AG09319 (cell line): Measurements from ENCODE around the gene NIBAN1.

Source experiments
- DNase-seq: peaks from one replicate; pipeline ENCODE4 v3.0.0-alpha.2; 2010; ENCODE audit warnings: low read depth; ENCODE audit errors: extremely low read depth
- TF ChIP-seq, protein P1 (sequence below): IDR thresholded peaks from 2 replicates; pipeline ENCODE4 v1.5.1; 2011; ENCODE audit warnings: low read depth, mild to moderate bottlenecking, inconsistent platforms, low read length, moderate library complexity

Gene NIBAN1

GRCh38 chr1:184986250-184986649, 11.9 kb upstream of the NIBAN1 start:
- TF ChIP-seq, protein P1, sequence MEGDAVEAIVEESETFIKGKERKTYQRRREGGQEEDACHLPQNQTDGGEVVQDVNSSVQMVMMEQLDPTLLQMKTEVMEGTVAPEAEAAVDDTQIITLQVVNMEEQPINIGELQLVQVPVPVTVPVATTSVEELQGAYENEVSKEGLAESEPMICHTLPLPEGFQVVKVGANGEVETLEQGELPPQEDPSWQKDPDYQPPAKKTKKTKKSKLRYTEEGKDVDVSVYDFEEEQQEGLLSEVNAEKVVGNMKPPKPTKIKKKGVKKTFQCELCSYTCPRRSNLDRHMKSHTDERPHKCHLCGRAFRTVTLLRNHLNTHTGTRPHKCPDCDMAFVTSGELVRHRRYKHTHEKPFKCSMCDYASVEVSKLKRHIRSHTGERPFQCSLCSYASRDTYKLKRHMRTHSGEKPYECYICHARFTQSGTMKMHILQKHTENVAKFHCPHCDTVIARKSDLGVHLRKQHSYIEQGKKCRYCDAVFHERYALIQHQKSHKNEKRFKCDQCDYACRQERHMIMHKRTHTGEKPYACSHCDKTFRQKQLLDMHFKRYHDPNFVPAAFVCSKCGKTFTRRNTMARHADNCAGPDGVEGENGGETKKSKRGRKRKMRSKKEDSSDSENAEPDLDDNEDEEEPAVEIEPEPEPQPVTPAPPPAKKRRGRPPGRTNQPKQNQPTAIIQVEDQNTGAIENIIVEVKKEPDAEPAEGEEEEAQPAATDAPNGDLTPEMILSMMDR: peak; percentile 47
- no peak for DNase-seq

DNA sequence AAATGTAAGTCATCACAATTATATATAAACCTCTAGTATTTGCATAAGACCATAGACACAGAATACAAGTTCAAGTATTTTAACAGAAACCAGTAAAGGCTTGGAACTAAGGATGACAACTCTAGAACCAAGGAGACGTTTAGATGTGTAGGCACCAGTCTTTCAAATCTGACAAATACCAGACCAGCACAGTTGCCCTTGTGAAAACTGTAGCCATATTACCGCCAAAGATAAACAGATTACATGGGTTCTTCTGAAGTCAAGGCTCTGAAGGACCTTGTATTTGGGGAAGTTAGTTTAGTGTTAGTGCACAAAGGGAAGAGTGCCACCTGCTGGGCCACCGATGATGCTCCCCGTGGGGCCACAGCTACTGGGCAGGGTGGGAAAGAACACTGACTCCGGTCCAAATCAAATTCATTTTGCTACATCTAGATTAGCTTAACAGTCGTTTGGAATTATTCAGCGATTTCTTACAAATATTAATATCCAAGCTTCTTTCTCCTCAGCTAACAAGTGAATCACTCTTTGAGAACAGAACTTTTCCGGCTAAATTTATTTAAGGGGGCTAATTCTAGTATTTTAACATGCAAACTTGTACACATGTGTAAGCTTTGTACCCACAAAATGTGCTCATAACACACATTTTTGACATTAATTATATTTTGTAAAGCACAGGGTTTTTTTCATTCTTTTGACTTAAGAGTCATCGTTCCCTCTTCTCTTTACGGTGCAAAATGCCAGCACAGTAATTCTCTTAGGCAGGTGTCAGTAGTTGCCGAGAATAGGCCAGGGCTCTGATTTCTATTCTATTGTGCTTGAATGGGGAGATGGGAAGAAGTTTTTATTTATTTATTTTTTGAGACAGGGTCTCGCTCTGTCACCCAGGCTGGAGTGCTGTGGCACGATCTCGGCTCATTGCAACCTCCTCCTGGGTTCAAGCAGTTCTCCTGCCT, 8.0 kb upstream of the NIBAN1 start:
- DNase-seq: peak; percentile 46
- TF ChIP-seq, protein P1: peak; percentile 97

DNA sequence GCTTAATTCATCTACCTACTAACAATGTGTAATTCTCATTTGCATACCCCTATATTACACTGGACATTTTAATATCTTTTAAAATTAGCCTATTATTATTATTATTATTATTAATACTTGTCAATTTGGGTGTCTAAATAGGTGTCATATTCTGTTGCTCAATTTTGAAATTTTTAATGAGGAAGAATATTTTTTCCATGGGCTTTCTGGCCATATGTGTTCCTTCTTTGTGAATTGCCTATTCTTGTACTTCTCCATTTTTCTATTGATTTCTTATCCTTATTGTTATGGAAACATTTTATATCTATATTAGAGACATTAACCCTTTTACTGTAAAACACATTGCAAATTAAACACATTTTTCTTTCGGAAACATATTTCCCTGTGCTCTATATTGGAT, 6.4 kb upstream of the NIBAN1 start:
- TF ChIP-seq, protein P1: no peak
- DNase-seq: no peak

DNA sequence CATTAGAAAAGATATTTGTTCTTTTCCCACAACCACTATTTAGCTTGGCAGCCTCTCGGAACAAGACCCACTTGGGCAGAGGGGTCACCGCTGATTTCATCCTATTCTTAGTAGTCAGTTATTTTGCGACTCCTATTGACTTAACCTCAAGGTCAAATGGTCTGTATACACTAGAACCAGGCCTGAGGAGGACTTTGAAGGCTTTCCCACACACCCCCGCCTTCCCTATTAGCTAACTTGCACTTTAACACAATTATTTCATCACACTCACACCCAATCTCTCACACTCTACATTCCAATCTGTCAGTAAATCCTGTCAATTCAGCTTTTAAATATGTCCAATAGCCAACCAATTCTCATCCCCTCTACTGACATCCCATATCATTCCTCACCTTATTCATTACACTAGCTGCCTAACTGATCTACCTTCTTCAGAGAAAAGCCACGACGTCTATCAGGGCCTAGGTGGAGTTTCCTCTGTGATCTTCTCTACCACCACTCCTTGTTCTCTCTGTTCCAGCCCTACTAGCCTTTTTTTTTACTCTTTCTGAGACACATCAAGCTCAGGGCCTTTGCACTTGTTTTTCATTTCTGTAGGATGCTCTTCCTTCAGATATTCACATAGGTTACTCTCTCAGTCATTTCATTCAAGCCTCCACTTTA, 1.0 kb upstream of the NIBAN1 start:
- TF ChIP-seq, protein P1: no peak
- DNase-seq: no peak

- no peak for DNase-seq
- TF ChIP-seq, protein P1: no peak
Measured at GRCh38 chr1:184974837-184975115, 468 bp upstream of the NIBAN1 start.

- DNase-seq: peak; percentile 59
- TF ChIP-seq, protein P1: no peak
Measured at GRCh38 chr1:184973272-184974055, 844 bp downstream of the NIBAN1 start.
